Keratinocyte (primary cell): ENCODE measurements around the gene MPPED1. TPM values are rescaled to one million over a fixed set of nuclear protein-coding genes. Genes with fewer than 3 reads are reported as not detected.

Experiments
- DNase-seq: peaks from one replicate; pipeline ENCODE4 v3.0.0-alpha.2; 2011; ENCODE audit warnings: low read depth, missing footprints, low spot score
- FAIRE-seq: peaks from 2 replicates; lab custom pipeline; 2011; peaks lifted over from hg19 to GRCh38; lab: Jason Lieb, UNC
- H2AFZ ChIP-seq: 2 replicates; pipeline ENCODE4 v1.6.0; 2012; ENCODE audit warnings: low read length, control low read depth, inconsistent platforms; ENCODE audit not compliant: control insufficient read depth
- H3K27ac ChIP-seq: 2 replicates; pipeline ENCODE4 v1.5.1; 2011; ENCODE audit warnings: low read length; ENCODE audit not compliant: control insufficient read depth, insufficient read depth
- H3K27me3 ChIP-seq: 3 replicates; pipeline ENCODE4 v1.6.0; 2011; ENCODE audit warnings: low read length; ENCODE audit not compliant: control insufficient read depth, insufficient read depth; ENCODE audit errors: extremely low read depth
- H3K36me3 ChIP-seq, 2 experiments: 2 replicates in 1 of 2; 3 replicates in 1 of 2; pipeline ENCODE4 v1.5.1; 2011; ENCODE audit warnings: low read length in 2 of 2, mild to moderate bottlenecking in 1 of 2; ENCODE audit not compliant: control insufficient read depth in 2 of 2, insufficient read depth in 2 of 2; ENCODE audit errors: extremely low read depth in 1 of 2
- H3K4me1 ChIP-seq: 3 replicates; pipeline ENCODE4 v1.5.1; 2011; ENCODE audit warnings: low read length; ENCODE audit not compliant: control insufficient read depth, insufficient read depth; ENCODE audit errors: extremely low read depth
- H3K4me2 ChIP-seq: 3 replicates; pipeline ENCODE4 v1.6.0; 2011; ENCODE audit warnings: low read depth, low read length; ENCODE audit not compliant: control insufficient read depth, insufficient read depth; ENCODE audit errors: extremely low read depth
- H3K4me3 ChIP-seq, 3 experiments: fragments of 200-600 bp in 1 of 3; sonication (generic) in 1 of 3; 2 replicates in 2 of 3; 3 replicates in 1 of 3; pipeline ENCODE4 v1.5.1; 2011 to 2016; ENCODE audit warnings: low read length in 3 of 3, mild to moderate bottlenecking in 3 of 3, control low read depth in 2 of 3, inconsistent platforms in 1 of 3, low read depth in 1 of 3, mixed read lengths in 1 of 3, mixed run types in 1 of 3, moderate library complexity in 1 of 3; ENCODE audit not compliant: control insufficient read depth in 2 of 3, insufficient read depth in 2 of 3; ENCODE audit errors: extremely low read depth in 1 of 3
- H3K79me2 ChIP-seq: 2 replicates; pipeline ENCODE4 v1.6.0; 2012; ENCODE audit warnings: low read length; ENCODE audit not compliant: control insufficient read depth, insufficient read depth
- H3K9ac ChIP-seq: 3 replicates; pipeline ENCODE4 v1.6.0; 2011; ENCODE audit warnings: low read length; ENCODE audit not compliant: control insufficient read depth, insufficient read depth; ENCODE audit errors: extremely low read depth
- H3K9me1 ChIP-seq: 3 replicates; pipeline ENCODE4 v1.6.0; 2011; ENCODE audit warnings: low read length; ENCODE audit not compliant: control insufficient read depth, insufficient read depth; ENCODE audit errors: extremely low read depth
- H3K9me3 ChIP-seq: 2 replicates; pipeline ENCODE4 v1.5.1; 2012; ENCODE audit warnings: low read depth, low read length; ENCODE audit not compliant: control insufficient read depth
- H4K20me1 ChIP-seq: 3 replicates; pipeline ENCODE4 v1.6.0; 2011; ENCODE audit warnings: low read length; ENCODE audit not compliant: control insufficient read depth, insufficient read depth; ENCODE audit errors: extremely low read depth
- EZH2 ChIP-seq: IDR thresholded peaks from one replicate; pipeline ENCODE4 v1.6.1; 2012; ENCODE audit warnings: inconsistent platforms, mild to moderate bottlenecking, low read length, moderate library complexity
- dilution Hi-C: fragments of 300-500 bp; cut with MboI; formaldehyde crosslinking; loops from one replicate; pipeline ENCODE4 v1.7.0; 2020; ENCODE audit warnings: low sequenced_read_pairs; ENCODE audit not compliant: extremely low pct_ligation_motif_present
- polyA plus RNA-seq, 5 experiments: library from polyadenylated mRNA; depleted of rRNA in 3 of 5; stranded (reverse) in 3 of 5; stranded (forward) in 1 of 5; unstranded in 1 of 5; fragments of >200 nt; gene quantifications; 1 replicate in 1 of 5; 2 replicates in 3 of 5; 3 replicates in 1 of 5; pipeline versions ENCODE4 v1.2.1 to v1.2.3, GENCODE V29; 2011 to 2012; ENCODE audit warnings: missing spikeins in 2 of 5, low read depth in 1 of 5, low replicate concordance in 1 of 5
- TF ChIP-seq, protein P1 (sequence below), 3 experiments: IDR thresholded peaks in 1 of 3; conservative IDR thresholded peaks in 1 of 3; optimal IDR thresholded peaks in 1 of 3; 2 replicates in 2 of 3; 3 replicates in 1 of 3; pipeline versions ENCODE3 to v1.5.1; 2011; ENCODE audit warnings: low read length in 3 of 3, mild to moderate bottlenecking in 3 of 3, moderate library complexity in 2 of 3, control low read depth in 1 of 3, inconsistent platforms in 1 of 3; ENCODE audit not compliant: insufficient read depth in 2 of 3; ENCODE audit errors: extremely low read depth in 1 of 3

Gene MPPED1
- polyA plus RNA-seq, 1 donor (not counting 4 experiments of a cell fraction or from before 2014, with no cell fraction given), result not detected

DNA sequence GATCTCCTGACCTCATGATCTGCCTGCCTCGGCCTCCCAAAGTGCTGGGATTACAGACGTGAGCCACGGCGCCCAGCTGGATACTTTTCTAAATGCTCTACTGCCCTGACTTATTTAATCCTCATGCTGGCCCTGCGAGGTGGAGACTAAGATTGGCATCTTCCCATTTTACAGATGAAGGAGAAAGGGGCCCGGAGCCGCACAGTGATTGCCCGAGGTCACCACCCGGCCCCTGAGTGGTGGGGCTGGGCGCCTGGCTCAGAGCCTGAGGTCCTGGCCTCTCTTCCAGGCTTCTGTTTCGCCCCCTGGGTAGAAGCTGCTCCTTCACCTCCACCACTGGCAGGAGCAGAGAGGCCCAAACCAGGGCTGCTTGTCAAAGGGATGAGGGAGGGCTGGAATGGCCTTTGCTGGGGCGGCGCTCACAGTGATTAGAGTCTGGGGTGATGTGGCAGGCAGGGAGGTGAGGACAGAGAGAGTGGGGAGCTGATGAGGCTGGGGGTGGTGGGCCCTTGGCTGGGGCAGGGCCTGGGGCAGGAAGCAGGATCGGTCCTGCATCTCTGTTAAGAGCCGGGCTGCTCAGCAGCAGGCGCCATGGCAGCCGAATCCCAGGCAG is 15.4 kb upstream of the MPPED1 start:
- Histone ChIP-seq H3K9me3 (no peaks in the 10 kb centered on the region), H3K4me3 (no peak overlapping the region), H3K79me2 (no peaks in the 10 kb centered on the region), H3K27ac (no peak overlapping the region), H3K27me3 (peaks cover 44% of the 10 kb centered on the region), H3K4me1 (no peaks in the 10 kb centered on the region), H3K9ac (no peak overlapping the region), H2AFZ (no peak overlapping the region), H3K4me2 (no peak overlapping the region), H4K20me1 (no peaks in the 10 kb centered on the region), H3K9me1 (no peaks in the 10 kb centered on the region), H3K36me3 (no peaks in the 10 kb centered on the region)
- no peak for FAIRE-seq
- no peak for TF ChIP-seq EZH2
- TF ChIP-seq, protein P1, sequence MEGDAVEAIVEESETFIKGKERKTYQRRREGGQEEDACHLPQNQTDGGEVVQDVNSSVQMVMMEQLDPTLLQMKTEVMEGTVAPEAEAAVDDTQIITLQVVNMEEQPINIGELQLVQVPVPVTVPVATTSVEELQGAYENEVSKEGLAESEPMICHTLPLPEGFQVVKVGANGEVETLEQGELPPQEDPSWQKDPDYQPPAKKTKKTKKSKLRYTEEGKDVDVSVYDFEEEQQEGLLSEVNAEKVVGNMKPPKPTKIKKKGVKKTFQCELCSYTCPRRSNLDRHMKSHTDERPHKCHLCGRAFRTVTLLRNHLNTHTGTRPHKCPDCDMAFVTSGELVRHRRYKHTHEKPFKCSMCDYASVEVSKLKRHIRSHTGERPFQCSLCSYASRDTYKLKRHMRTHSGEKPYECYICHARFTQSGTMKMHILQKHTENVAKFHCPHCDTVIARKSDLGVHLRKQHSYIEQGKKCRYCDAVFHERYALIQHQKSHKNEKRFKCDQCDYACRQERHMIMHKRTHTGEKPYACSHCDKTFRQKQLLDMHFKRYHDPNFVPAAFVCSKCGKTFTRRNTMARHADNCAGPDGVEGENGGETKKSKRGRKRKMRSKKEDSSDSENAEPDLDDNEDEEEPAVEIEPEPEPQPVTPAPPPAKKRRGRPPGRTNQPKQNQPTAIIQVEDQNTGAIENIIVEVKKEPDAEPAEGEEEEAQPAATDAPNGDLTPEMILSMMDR (optimal IDR thresholded peaks at IDR 0.05 in 1 of 3, IDR thresholded peaks at IDR 0.05 in 1 of 3, conservative IDR thresholded peaks at IDR 0.05 in 1 of 3; ENCODE audit: extremely low read depth in 1 of 3, insufficient read depth in 2 of 3, low read length in 3 of 3), result no peak
- DNase-seq, result no peak
- dilution Hi-C loops, result no loop called here

DNA sequence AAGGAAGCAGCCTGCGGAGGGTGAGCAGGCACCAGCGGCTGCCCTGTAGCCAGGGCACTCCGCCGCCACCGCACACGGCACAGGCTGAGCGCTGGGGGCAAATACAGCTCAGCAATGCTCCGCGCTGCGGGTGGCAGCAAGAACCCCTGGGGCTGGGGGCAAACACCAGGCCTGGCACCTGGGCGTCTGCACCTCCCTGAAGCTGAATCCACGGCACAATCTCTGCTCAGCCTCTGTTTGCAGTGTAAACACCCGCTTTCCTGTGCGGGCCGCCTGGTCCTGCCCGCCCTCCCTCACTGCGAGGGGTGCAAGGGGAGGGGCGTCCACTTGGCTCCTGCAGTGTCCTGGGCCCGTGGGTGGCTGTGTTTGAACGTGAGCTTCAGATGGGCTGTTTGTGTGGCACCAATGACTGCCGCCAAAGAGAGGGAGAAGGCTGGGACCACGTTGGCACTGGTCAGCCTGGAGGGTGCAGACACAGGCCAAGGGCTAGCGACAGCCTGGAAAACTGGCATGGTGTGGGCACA is 14.8 kb upstream of the MPPED1 start:
- DNase-seq, result no peak
- H3K27me3 ChIP-seq, result peaks cover 50% of the 10 kb centered on the region
- H3K9me1 ChIP-seq, result no peaks in the 10 kb centered on the region
- no peak for TF ChIP-seq EZH2
- TF ChIP-seq, protein P1 (optimal IDR thresholded peaks at IDR 0.05 in 1 of 3, IDR thresholded peaks at IDR 0.05 in 1 of 3, conservative IDR thresholded peaks at IDR 0.05 in 1 of 3; ENCODE audit: extremely low read depth in 1 of 3, insufficient read depth in 2 of 3, low read length in 3 of 3), result no peak
- H3K36me3 ChIP-seq, result no peaks in the 10 kb centered on the region
- no peak overlapping the region for H3K9ac ChIP-seq
- no peak overlapping the region for H3K4me2 ChIP-seq
- H3K9me3 ChIP-seq, result peaks cover 5% of the 10 kb centered on the region
- no peaks in the 10 kb centered on the region for H4K20me1 ChIP-seq
- no peak overlapping the region for H3K4me3 ChIP-seq
- no peak overlapping the region for H3K27ac ChIP-seq
- dilution Hi-C loops, result no loop called here
- no peak overlapping the region for H2AFZ ChIP-seq
- no peaks in the 10 kb centered on the region for H3K79me2 ChIP-seq
- H3K4me1 ChIP-seq, result no peaks in the 10 kb centered on the region
- FAIRE-seq, result no peak
